Measurements from ENCODE around the gene INSIG1.

DNA sequence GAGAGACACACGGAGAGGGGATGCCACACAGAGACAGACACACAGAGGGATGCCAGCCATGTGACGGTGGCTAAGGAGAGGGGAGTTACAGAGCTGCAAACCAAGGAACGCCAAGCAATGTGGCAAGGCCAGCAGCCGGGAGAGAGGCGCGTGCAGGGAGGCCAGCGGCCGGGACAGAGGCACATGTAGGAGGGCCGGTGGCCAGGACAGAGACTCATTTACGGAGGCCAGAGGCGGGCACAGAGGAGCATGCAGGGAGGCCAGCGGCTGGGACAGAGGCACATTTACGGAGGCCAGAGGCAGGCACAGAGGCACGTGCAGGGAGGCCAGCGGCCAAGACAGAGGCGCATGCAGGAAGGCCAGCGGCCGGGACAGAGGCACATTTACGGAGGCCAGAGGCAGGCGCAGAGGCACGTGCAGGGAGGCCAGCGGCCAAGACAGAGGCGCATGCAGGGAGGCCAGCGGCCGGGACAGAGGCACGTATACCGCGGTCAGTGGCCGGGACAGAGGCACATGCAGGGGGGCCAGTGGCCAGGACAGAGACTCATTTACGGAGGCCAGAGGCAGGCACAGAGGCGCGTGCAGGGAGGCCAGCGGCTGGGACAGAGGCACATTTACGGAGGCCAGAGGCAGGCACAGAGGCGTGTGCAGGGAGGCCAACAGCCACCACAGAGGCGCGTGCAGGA, 40.4 kb downstream of the INSIG1 start:
- TF ChIP-seq, protein P1, sequence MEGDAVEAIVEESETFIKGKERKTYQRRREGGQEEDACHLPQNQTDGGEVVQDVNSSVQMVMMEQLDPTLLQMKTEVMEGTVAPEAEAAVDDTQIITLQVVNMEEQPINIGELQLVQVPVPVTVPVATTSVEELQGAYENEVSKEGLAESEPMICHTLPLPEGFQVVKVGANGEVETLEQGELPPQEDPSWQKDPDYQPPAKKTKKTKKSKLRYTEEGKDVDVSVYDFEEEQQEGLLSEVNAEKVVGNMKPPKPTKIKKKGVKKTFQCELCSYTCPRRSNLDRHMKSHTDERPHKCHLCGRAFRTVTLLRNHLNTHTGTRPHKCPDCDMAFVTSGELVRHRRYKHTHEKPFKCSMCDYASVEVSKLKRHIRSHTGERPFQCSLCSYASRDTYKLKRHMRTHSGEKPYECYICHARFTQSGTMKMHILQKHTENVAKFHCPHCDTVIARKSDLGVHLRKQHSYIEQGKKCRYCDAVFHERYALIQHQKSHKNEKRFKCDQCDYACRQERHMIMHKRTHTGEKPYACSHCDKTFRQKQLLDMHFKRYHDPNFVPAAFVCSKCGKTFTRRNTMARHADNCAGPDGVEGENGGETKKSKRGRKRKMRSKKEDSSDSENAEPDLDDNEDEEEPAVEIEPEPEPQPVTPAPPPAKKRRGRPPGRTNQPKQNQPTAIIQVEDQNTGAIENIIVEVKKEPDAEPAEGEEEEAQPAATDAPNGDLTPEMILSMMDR (conservative IDR thresholded peaks at IDR 0.05; ENCODE audit: low read depth, low read length): no peak
- TF ChIP-seq POLR2A (IDR thresholded peaks at IDR 0.05; ENCODE audit: low read depth, low read length): no peak
- TF ChIP-seq MXI1 (IDR thresholded peaks at IDR 0.05; ENCODE audit: borderline replicate concordance, low read depth, low read length): no peak
- TF ChIP-seq CEBPB (IDR thresholded peaks at IDR 0.05; ENCODE audit: low read depth, low read length): no peak
- TF ChIP-seq, protein P2, sequence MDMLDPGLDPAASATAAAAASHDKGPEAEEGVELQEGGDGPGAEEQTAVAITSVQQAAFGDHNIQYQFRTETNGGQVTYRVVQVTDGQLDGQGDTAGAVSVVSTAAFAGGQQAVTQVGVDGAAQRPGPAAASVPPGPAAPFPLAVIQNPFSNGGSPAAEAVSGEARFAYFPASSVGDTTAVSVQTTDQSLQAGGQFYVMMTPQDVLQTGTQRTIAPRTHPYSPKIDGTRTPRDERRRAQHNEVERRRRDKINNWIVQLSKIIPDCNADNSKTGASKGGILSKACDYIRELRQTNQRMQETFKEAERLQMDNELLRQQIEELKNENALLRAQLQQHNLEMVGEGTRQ (IDR thresholded peaks at IDR 0.05; ENCODE audit: low read depth, low read length): no peak
- no peak for TF ChIP-seq SMC3 (IDR thresholded peaks at IDR 0.05; ENCODE audit: low read depth, low read length)
- TF ChIP-seq RCOR1 (IDR thresholded peaks at IDR 0.05; ENCODE audit: insufficient replicate concordance, low read length): no peak
- TF ChIP-seq RAD21 (IDR thresholded peaks at IDR 0.05; ENCODE audit: low read length): no peak
- TF ChIP-seq BHLHE40 (IDR thresholded peaks at IDR 0.05; ENCODE audit: low read depth, low read length): no peak
- no peak for TF ChIP-seq NFE2L2 (IDR thresholded peaks at IDR 0.05; ENCODE audit: low read depth, low read length)
- no peak for TF ChIP-seq FOS (IDR thresholded peaks at IDR 0.05; ENCODE audit: low read depth, low read length)
- TF ChIP-seq, protein P3, sequence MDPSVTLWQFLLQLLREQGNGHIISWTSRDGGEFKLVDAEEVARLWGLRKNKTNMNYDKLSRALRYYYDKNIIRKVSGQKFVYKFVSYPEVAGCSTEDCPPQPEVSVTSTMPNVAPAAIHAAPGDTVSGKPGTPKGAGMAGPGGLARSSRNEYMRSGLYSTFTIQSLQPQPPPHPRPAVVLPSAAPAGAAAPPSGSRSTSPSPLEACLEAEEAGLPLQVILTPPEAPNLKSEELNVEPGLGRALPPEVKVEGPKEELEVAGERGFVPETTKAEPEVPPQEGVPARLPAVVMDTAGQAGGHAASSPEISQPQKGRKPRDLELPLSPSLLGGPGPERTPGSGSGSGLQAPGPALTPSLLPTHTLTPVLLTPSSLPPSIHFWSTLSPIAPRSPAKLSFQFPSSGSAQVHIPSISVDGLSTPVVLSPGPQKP (IDR thresholded peaks at IDR 0.05; ENCODE audit: borderline replicate concordance, low read depth, low read length): no peak
- no peak for TF ChIP-seq CHD1 (IDR thresholded peaks at IDR 0.05; ENCODE audit: low read depth, low read length)

All from IMR-90 (cell line).